Stimulated activated CD4-positive, alpha-beta T cell treated with anti-CD3 and anti-CD28 coated beads, Interleukin-1b, Interleukin-23, amount 100 ng/mL, for 24 hours (primary cell): Measurements from ENCODE around the gene CCDC127.
"Not testable (repeated sequence)": the region's sequence is repeated elsewhere in the genome, so short reads cannot be mapped to it uniquely, and the experiment has no call there.

Source experiments
- DNase-seq, 4 experiments: peaks; one replicate each; pipeline ENCODE4 v3.0.0-alpha.2; 2020; ENCODE audit warnings: low read depth in 4 of 4, low spot score in 1 of 4

The CCDC127 gene

GRCh38 chr5:204462-204861 is 13.5 kb downstream of the CCDC127 start:
- no peak for DNase-seq

GRCh38 chr5:204001-204400 is 14.0 kb downstream of the CCDC127 start:
- DNase-seq = no peak

GRCh38 chr5:203246-203930 is 14.6 kb downstream of the CCDC127 start:
- no peak for DNase-seq

- DNase-seq = no peak
Measured at GRCh38 chr5:201672-202071, 16.3 kb downstream of the CCDC127 start.

- DNase-seq = no peak
Measured at GRCh38 chr5:200985-201384, 17.0 kb downstream of the CCDC127 start.

- DNase-seq = no peak
Measured at GRCh38 chr5:199950-200645, 17.9 kb downstream of the CCDC127 start.

GRCh38 chr5:199197-199949 is 18.6 kb downstream of the CCDC127 start:
- no peak for DNase-seq

- no peak for DNase-seq
Measured at GRCh38 chr5:198516-199196, 19.3 kb downstream of the CCDC127 start.

GRCh38 chr5:197892-198489 is 20.0 kb downstream of the CCDC127 start:
- DNase-seq = no peak

GRCh38 chr5:197031-197430 is 20.9 kb downstream of the CCDC127 start:
- not testable (repeated sequence) for DNase-seq

- DNase-seq = no peak
Measured at GRCh38 chr5:196350-196749, 21.6 kb downstream of the CCDC127 start.

- no peak for DNase-seq
Measured at GRCh38 chr5:195401-196160, 22.4 kb downstream of the CCDC127 start.

GRCh38 chr5:194603-195209 is 23.2 kb downstream of the CCDC127 start:
- no peak for DNase-seq

- DNase-seq = no peak
Measured at GRCh38 chr5:194102-194501, 23.9 kb downstream of the CCDC127 start.

- DNase-seq = no peak
Measured at GRCh38 chr5:192970-193831, 24.8 kb downstream of the CCDC127 start.

GRCh38 chr5:192691-192969 is 25.3 kb downstream of the CCDC127 start:
- DNase-seq = no peak

GRCh38 chr5:191949-192690 is 25.8 kb downstream of the CCDC127 start:
- no peak for DNase-seq
